GM12878 (cell line): ENCODE data around the gene GNGT2. TPM values are rescaled to one million over a fixed set of nuclear protein-coding genes. Genes with fewer than 3 reads are reported as not detected.

Experiments used
- ATAC-seq: fragments of 200-7000 bp; cut with Tn5 transposase; 3 replicates; pipeline ENCODE4 v1.9.1; 2020; ENCODE audit warnings: mild to moderate bottlenecking, moderate library complexity
- BruUV-seq: library from RNA; stranded (reverse); fragments of 400-500 nt; replicated peaks from 2 replicates; lab custom pipeline; 2021; lab: Mats Ljungman, UMichigan
- CTCF ChIA-PET: fragments of 300-600 bp; sonication (Branson Sonifier 250); formaldehyde crosslinking; extraction: SDS; loops from one replicate; lab custom pipeline; 2021; ENCODE audit warnings: inconsistent platforms; lab: Yijun Ruan, JAX
- POLR2A ChIA-PET: fragments of 350-600 bp; formaldehyde crosslinking; extraction: SDS; loops from one replicate; lab custom pipeline; 2021; ENCODE audit warnings: inconsistent platforms; lab: Charles Lee
- RAD21 ChIA-PET: fragments of 300-600 bp; sonication (Branson Sonifier 250); formaldehyde crosslinking; loops from one replicate; lab custom pipeline; 2023; ENCODE audit warnings: antibody characterized with exemption; ENCODE audit not compliant: unreplicated experiment; lab: Charles Lee
- SMC1A ChIA-PET: fragments of 300-600 bp; sonication (Branson Sonifier 250); formaldehyde crosslinking; loops from one replicate; lab custom pipeline; 2023; ENCODE audit not compliant: unreplicated experiment, uncharacterized antibody; lab: Charles Lee
- DNase-seq: peaks from one replicate; pipeline ENCODE4 v3.0.0-alpha.2; 2011; ENCODE audit warnings: low read depth, low spot score
- FAIRE-seq: peaks from 3 replicates; lab custom pipeline; 2011; peaks lifted over from hg19 to GRCh38; lab: Jason Lieb, UNC
- H2AFZ ChIP-seq: 2 replicates; pipeline ENCODE4 v1.6.0; 2011; ENCODE audit warnings: low read depth, low read length, control low read depth; ENCODE audit not compliant: control insufficient read depth
- H3K27ac ChIP-seq: 2 replicates; pipeline ENCODE4 v1.5.1; 2011; ENCODE audit warnings: control low read depth; ENCODE audit not compliant: control insufficient read depth, insufficient read depth
- H3K27me3 ChIP-seq, 2 experiments: replicated peaks in 1 of 2; 2 replicates each; pipeline versions ENCODE4 v1.6.0 to v1.6.1; 2011; ENCODE audit warnings: low read length in 1 of 2; ENCODE audit not compliant: control insufficient read depth in 2 of 2, insufficient read depth in 2 of 2
- H3K36me3 ChIP-seq, 2 experiments: 2 replicates each; pipeline ENCODE4 v1.5.1; 2011; ENCODE audit warnings: low read length in 1 of 2; ENCODE audit not compliant: control insufficient read depth in 2 of 2, insufficient read depth in 2 of 2
- H3K4me1 ChIP-seq: 2 replicates; pipeline ENCODE4 v1.6.1; 2011; ENCODE audit warnings: mild to moderate bottlenecking, low read length, moderate library complexity, mixed read lengths; ENCODE audit not compliant: control insufficient read depth, insufficient read depth
- H3K4me2 ChIP-seq: 2 replicates; pipeline ENCODE4 v1.6.0; 2011; ENCODE audit warnings: control low read depth; ENCODE audit not compliant: control insufficient read depth, insufficient read depth
- H3K4me3 ChIP-seq: fragments of 200-600 bp; sonication (generic); 2 replicates; pipeline ENCODE4 v1.5.1; 2016
- H3K79me2 ChIP-seq: 2 replicates; pipeline ENCODE4 v1.6.0; 2011; ENCODE audit warnings: low read length; ENCODE audit not compliant: control insufficient read depth, insufficient read depth
- H3K9ac ChIP-seq: 2 replicates; pipeline ENCODE4 v1.8.0; 2011; ENCODE audit warnings: low read length, control low read depth, mixed read lengths; ENCODE audit not compliant: control insufficient read depth, insufficient read depth
- H3K9me3 ChIP-seq: replicated peaks from 3 replicates; pipeline ENCODE4 v1.5.1; 2011; ENCODE audit warnings: mild to moderate bottlenecking, low read length; ENCODE audit not compliant: control insufficient read depth, insufficient read depth
- H4K20me1 ChIP-seq: 2 replicates; pipeline ENCODE4 v1.6.0; 2011; ENCODE audit not compliant: control insufficient read depth, insufficient read depth
- ATF7 ChIP-seq: fragments of 450-650 bp; IDR thresholded peaks from 2 replicates; pipeline ENCODE4 v1.6.1; 2016; ENCODE audit warnings: low read depth, mild to moderate bottlenecking
- BRCA1 ChIP-seq: IDR thresholded peaks from 2 replicates; pipeline ENCODE4 v1.6.1; 2011; ENCODE audit warnings: low read depth, low read length, improper control_type of control experiment
- ESRRA ChIP-seq: IDR thresholded peaks from 2 replicates; pipeline ENCODE4 v1.6.1; 2012; ENCODE audit warnings: mild to moderate bottlenecking, low read length, improper control_type of control experiment
- POLR2A ChIP-seq: IDR thresholded peaks from 2 replicates; pipeline ENCODE4 v1.6.1; 2011; ENCODE audit warnings: low read depth, mild to moderate bottlenecking, low read length
- ZNF217 ChIP-seq: fragments of 450-650 bp; IDR thresholded peaks from 2 replicates; pipeline ENCODE4 v1.6.1; 2017; ENCODE audit warnings: antibody characterized with exemption, mild to moderate bottlenecking
- WGBS: methylation state at CpG from one replicate; pipeline ENCODE4 v1.1.6; 2016; ENCODE audit warnings: low lambda C conversion rate; ENCODE audit not compliant: insufficient replicate concordance, insufficient coverage; ENCODE audit errors: missing lambda C conversion rate; 5-methylcytosine and 5-hydroxymethylcytosine counted together
- in situ Hi-C: fragments of 300-500 bp; cut with MboI; formaldehyde crosslinking; loops from 9 replicates; pipeline ENCODE4 v1.14.3; 2018; ENCODE audit warnings: mixed read lengths
- intact Hi-C: fragments of 100-400 bp; cut with micrococcal nuclease; formaldehyde crosslinking; loops from one replicate; pipeline ENCODE4 v1.14.2; 2022; ENCODE audit not compliant: unreplicated experiment
- polyA plus RNA-seq, 11 experiments: library from polyadenylated mRNA; depleted of rRNA in 4 of 11; unstranded in 6 of 11; stranded (reverse) in 5 of 11; fragments of >200 nt; fragmentation: Nextera tagmentation in 4 of 11; fragmentation: Illumina TruSeq in 1 of 11; extraction: Ambion mirVana in 4 of 11; extraction: Trizol in 1 of 11; gene quantifications; 1 replicate in 1 of 11; 2 replicates in 10 of 11; pipeline versions ENCODE4 v1.2.1 to v1.2.3, GENCODE V29; 2011 to 2016; ENCODE audit warnings: inconsistent platforms in 2 of 11, missing spikeins in 2 of 11, low read depth in 1 of 11
- total RNA-seq, 4 experiments: library from RNA; depleted of rRNA in 3 of 4; stranded (reverse); fragments of >200 nt in 3 of 4; fragmentation: Illumina TruSeq in 1 of 4; extraction: Trizol in 1 of 4; gene quantifications; 2 replicates each; pipeline versions ENCODE4 v1.2.1 to v1.2.3, GENCODE V29; 2013 to 2021
- TF ChIP-seq, protein P1 (sequence below): fragments of 450-650 bp; formaldehyde crosslinking; IDR thresholded peaks from 2 replicates; pipeline ENCODE4 v1.5.0; 2022; ENCODE audit warnings: mild to moderate bottlenecking, missing genetic modification characterization

Gene GNGT2
- total and polyA plus RNA-seq, 10 of the 15 experiments (the other 5 are each of a cell fraction or from before 2014, with no cell fraction given): 15.3 to 60.4 (median 32.0) TPM

DNA sequence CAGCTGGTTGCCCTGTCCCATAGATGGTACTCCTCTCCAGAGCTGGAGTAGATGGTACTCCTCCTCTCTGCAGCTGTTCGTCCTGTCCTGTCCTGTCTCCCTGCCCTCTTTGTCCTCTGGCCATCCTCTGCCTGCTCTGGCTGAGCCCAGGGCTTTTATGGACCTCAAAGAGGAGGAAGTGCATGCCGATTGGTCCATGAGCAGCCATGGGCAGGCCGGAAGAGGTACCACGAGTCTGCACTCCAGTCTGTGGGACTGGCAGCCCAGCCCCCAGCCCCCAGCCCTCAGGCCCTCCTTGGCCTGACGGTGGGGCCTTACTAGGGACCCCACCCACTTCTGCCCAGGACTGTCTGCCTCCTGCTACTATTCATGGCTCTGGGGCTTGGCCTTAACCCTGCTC lies 27.0 kb downstream of the GNGT2 start:
- TF ChIP-seq ESRRA: no peak
- TF ChIP-seq ATF7: no peak
- TF ChIP-seq, protein P1, sequence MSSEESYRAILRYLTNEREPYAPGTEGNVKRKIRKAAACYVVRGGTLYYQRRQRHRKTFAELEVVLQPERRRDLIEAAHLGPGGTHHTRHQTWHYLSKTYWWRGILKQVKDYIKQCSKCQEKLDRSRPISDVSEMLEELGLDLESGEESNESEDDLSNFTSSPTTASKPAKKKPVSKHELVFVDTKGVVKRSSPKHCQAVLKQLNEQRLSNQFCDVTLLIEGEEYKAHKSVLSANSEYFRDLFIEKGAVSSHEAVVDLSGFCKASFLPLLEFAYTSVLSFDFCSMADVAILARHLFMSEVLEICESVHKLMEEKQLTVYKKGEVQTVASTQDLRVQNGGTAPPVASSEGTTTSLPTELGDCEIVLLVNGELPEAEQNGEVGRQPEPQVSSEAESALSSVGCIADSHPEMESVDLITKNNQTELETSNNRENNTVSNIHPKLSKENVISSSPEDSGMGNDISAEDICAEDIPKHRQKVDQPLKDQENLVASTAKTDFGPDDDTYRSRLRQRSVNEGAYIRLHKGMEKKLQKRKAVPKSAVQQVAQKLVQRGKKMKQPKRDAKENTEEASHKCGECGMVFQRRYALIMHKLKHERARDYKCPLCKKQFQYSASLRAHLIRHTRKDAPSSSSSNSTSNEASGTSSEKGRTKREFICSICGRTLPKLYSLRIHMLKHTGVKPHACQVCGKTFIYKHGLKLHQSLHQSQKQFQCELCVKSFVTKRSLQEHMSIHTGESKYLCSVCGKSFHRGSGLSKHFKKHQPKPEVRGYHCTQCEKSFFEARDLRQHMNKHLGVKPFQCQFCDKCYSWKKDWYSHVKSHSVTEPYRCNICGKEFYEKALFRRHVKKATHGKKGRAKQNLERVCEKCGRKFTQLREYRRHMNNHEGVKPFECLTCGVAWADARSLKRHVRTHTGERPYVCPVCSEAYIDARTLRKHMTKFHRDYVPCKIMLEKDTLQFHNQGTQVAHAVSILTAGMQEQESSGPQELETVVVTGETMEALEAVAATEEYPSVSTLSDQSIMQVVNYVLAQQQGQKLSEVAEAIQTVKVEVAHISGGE (CRISPR knock-in tag): no peak
- no peak for TF ChIP-seq ZNF217
- TF ChIP-seq BRCA1: no peak
- TF ChIP-seq POLR2A: no peak
- Histone ChIP-seq H3K27ac (no peak overlapping the region), H3K4me3 (no peak overlapping the region), H3K79me2 (no peaks in the 10 kb centered on the region), H3K9ac (no peak overlapping the region), H3K27me3 (no peaks in the 10 kb centered on the region), H3K9me3 (peaks cover 22% of the 10 kb centered on the region; the same call in 2 of the 3 replicates), H3K4me2 (no peak overlapping the region), H4K20me1 (no peaks in the 10 kb centered on the region), H3K36me3 (no peaks in the 10 kb centered on the region), H3K4me1 (no peaks in the 10 kb centered on the region), H2AFZ (no peak overlapping the region)
- DNase-seq (no peak), ATAC-seq (no peak), FAIRE-seq (no peak)
- CTCF ChIA-PET: interaction anchor here (1.4 to 7.4 kb wide), 3 partner anchors 31 to 107 kb away, joined by 5 to 178 read pairs (median 45); partner anchors contain the start of gene PHOSPHO1
- SMC1A ChIA-PET: interaction anchor here (1.1 to 6.4 kb wide), 5 partner anchors 9 to 108 kb away, joined by 3 to 118 read pairs (median 3); partner anchors contain the start of gene PHOSPHO1
- POLR2A ChIA-PET: interaction anchor here (1.4 kb wide), 1 partner anchor 35 kb away, joined by 4 read pairs; no protein-coding TSS in a partner anchor
- intact Hi-C loops (no loop called here), in situ Hi-C loops (no loop called here)
- 40% methylated on average over 5 of the region's 5 CpGs for WGBS
- no TSS peak for BruUV-seq
- RAD21 ChIA-PET: interaction anchor here (4.8 to 5.9 kb wide), 2 partner anchors 30 to 43 kb away, joined by 27 to 72 read pairs; no protein-coding TSS in a partner anchor
